HAP-1 (cell line): ENCODE results near the gene HIGD1C.
"Not testable (repeated sequence)": the region's sequence is repeated elsewhere in the genome, so short reads cannot be mapped to it uniquely, and the experiment has no call there.

Source experiments
- DNase-seq, 2 experiments: peaks; one replicate each; pipeline ENCODE4 v3.0.0-alpha.2; 2016 to 2020; ENCODE audit warnings: low spot score in 2 of 2
- H3K27me3 ChIP-seq: fragments of 250-450 bp; sonication (Bioruptor Pico); 2 replicates; pipeline ENCODE4 v1.5.1; 2020; ENCODE audit warnings: low read depth, mild to moderate bottlenecking, moderate library complexity
- H3K36me3 ChIP-seq: fragments of 250-450 bp; sonication (Bioruptor Pico); replicated peaks from 2 replicates; pipeline ENCODE4 v1.5.1; 2020; ENCODE audit warnings: mild to moderate bottlenecking
- H3K4me1 ChIP-seq: fragments of 250-450 bp; sonication (Bioruptor Pico); 2 replicates; pipeline ENCODE4 v1.5.1; 2020; ENCODE audit warnings: mild to moderate bottlenecking
- H3K4me3 ChIP-seq: fragments of 250-450 bp; sonication (Bioruptor Pico); 2 replicates; pipeline ENCODE4 v1.5.1; 2020; ENCODE audit warnings: mild to moderate bottlenecking, moderate library complexity
- H3K9me3 ChIP-seq: fragments of 250-450 bp; sonication (Bioruptor Pico); 2 replicates; pipeline ENCODE4 v1.5.1; 2020; ENCODE audit warnings: mild to moderate bottlenecking, moderate library complexity
- in situ Hi-C: fragments of 300-500 bp; cut with MboI; formaldehyde crosslinking; loops from 3 replicates; pipeline ENCODE4 v1.14.3; 2020; ENCODE audit warnings: low sequenced_read_pairs, inconsistent platforms, mixed read lengths

The HIGD1C gene

GRCh38 chr12:50952510-50952909 lies at the start of gene HIGD1C:
HIGD1C (plus strand) TSS chr12:50952544; CDS start chr12:50953999, 1,455 bp downstream.
- no peak for DNase-seq
- in situ Hi-C loops: no loop called here
- H3K4me1 ChIP-seq: no peaks in the 10 kb centered on the region

GRCh38 chr12:50908479-50908878 lies 43.9 kb upstream of the HIGD1C start:
- H3K36me3 ChIP-seq, DNase-seq, in situ Hi-C loops, H3K4me1 ChIP-seq, H3K27me3 ChIP-seq, H3K4me3 ChIP-seq: not testable (repeated sequence)
- peaks cover 22% of the 10 kb centered on the region for H3K9me3 ChIP-seq

More at GRCh38 chr12:50952510-50952909, at the start of gene HIGD1C:
- H3K27me3 ChIP-seq: no peaks in the 10 kb centered on the region
- H3K36me3 ChIP-seq: no peaks in the 10 kb centered on the region
- H3K9me3 ChIP-seq: 0 out of 2 replicates have a peak, but pooled peaks cover 3% of the 10 kb centered on the region
- no peak within 1 kb of the TSS for H3K4me3 ChIP-seq

- H3K4me1 ChIP-seq, H3K36me3 ChIP-seq, H3K27me3 ChIP-seq, H3K4me3 ChIP-seq, in situ Hi-C loops, DNase-seq: not testable (repeated sequence)
- H3K9me3 ChIP-seq: peaks cover 28% of the 10 kb centered on the region
These were observed 40.0 kb upstream of the HIGD1C start for GRCh38 chr12:50912361-50912760.

GRCh38 chr12:50913224-50913623 lies 39.1 kb upstream of the HIGD1C start:
- Histone ChIP-seq H3K36me3 (no peaks in the 10 kb centered on the region), H3K9me3 (peaks cover 31% of the 10 kb centered on the region), H3K4me3 (no peak overlapping the region), H3K4me1 (no peaks in the 10 kb centered on the region), H3K27me3 (no peaks in the 10 kb centered on the region)
- in situ Hi-C loops: no loop called here
- DNase-seq: no peak

GRCh38 chr12:50914872-50915484 lies 37.4 kb upstream of the HIGD1C start:
- no peaks in the 10 kb centered on the region for H3K36me3 ChIP-seq
- in situ Hi-C loops: no loop called here
- no peaks in the 10 kb centered on the region for H3K27me3 ChIP-seq
- no peak for DNase-seq
- H3K4me1 ChIP-seq: peaks cover 3% of the 10 kb centered on the region
- peaks cover 31% of the 10 kb centered on the region for H3K9me3 ChIP-seq
- H3K4me3 ChIP-seq: no peak overlapping the region

GRCh38 chr12:50916292-50916691 lies 36.1 kb upstream of the HIGD1C start:
- no peak for DNase-seq
- Histone ChIP-seq H3K27me3 (no peaks in the 10 kb centered on the region), H3K9me3 (peaks cover 27% of the 10 kb centered on the region), H3K4me1 (peaks cover 16% of the 10 kb centered on the region), H3K36me3 (no peaks in the 10 kb centered on the region), H3K4me3 (no peak overlapping the region)
- in situ Hi-C loops: no loop called here

GRCh38 chr12:50918584-50919316 lies 33.6 kb upstream of the HIGD1C start:
- in situ Hi-C loops: no loop called here
- Histone ChIP-seq H3K4me3 (no peak overlapping the region), H3K27me3 (no peaks in the 10 kb centered on the region), H3K9me3 (peaks cover 6% of the 10 kb centered on the region), H3K4me1 (peaks cover 36% of the 10 kb centered on the region), H3K36me3 (no peaks in the 10 kb centered on the region)
- DNase-seq: no peak

GRCh38 chr12:50922820-50923219 lies 29.5 kb upstream of the HIGD1C start:
- Histone ChIP-seq H3K27me3 (no peaks in the 10 kb centered on the region), H3K4me3 (no peak overlapping the region), H3K4me1 (peaks cover 51% of the 10 kb centered on the region), H3K36me3 (no peaks in the 10 kb centered on the region), H3K9me3 (no peaks in the 10 kb centered on the region)
- in situ Hi-C loops: no loop called here
- no peak for DNase-seq

- H3K9me3 ChIP-seq: no peaks in the 10 kb centered on the region
- H3K4me3 ChIP-seq: no peak overlapping the region
- H3K27me3 ChIP-seq: no peaks in the 10 kb centered on the region
- no peaks in the 10 kb centered on the region for H3K36me3 ChIP-seq
- peak in 1 of 2 experiments; percentile 53 for DNase-seq
- H3K4me1 ChIP-seq: peaks cover 57% of the 10 kb centered on the region
- in situ Hi-C loops: no loop called here
These were observed 28.8 kb upstream of the HIGD1C start for GRCh38 chr12:50923361-50924130.

GRCh38 chr12:50924131-50924438 lies 28.3 kb upstream of the HIGD1C start:
- peak overlapping the region; percentile 6; the same call in 1 of the 2 replicates for H3K4me3 ChIP-seq
- in situ Hi-C loops: no loop called here
- H3K9me3 ChIP-seq: no peaks in the 10 kb centered on the region
- H3K36me3 ChIP-seq: no peaks in the 10 kb centered on the region
- H3K27me3 ChIP-seq: no peaks in the 10 kb centered on the region
- peak; percentile 55 to 96 for DNase-seq
- H3K4me1 ChIP-seq: peaks cover 59% of the 10 kb centered on the region

- Histone ChIP-seq H3K9me3 (no peaks in the 10 kb centered on the region), H3K27me3 (no peaks in the 10 kb centered on the region), H3K4me1 (peaks cover 59% of the 10 kb centered on the region), H3K36me3 (no peaks in the 10 kb centered on the region), H3K4me3 (peak overlapping the region; percentile 36)
- DNase-seq: peak; percentile 75 to 87
- in situ Hi-C loops: no loop called here
These were observed 27.7 kb upstream of the HIGD1C start for GRCh38 chr12:50924439-50925341.

GRCh38 chr12:50925342-50925651 lies 27.0 kb upstream of the HIGD1C start:
- peaks cover 53% of the 10 kb centered on the region for H3K4me1 ChIP-seq
- peak overlapping the region; percentile 36 for H3K4me3 ChIP-seq

GRCh38 chr12:50925920-50926319 lies 26.4 kb upstream of the HIGD1C start:
- peak overlapping the region; percentile 36 for H3K4me3 ChIP-seq
- in situ Hi-C loops: no loop called here
- no peak for DNase-seq

More at GRCh38 chr12:50925342-50925651, 27.0 kb upstream of the HIGD1C start:
- Histone ChIP-seq H3K9me3 (no peaks in the 10 kb centered on the region), H3K36me3 (no peaks in the 10 kb centered on the region), H3K27me3 (no peaks in the 10 kb centered on the region)
- DNase-seq: peak; percentile 9 to 32
- in situ Hi-C loops: no loop called here

More at GRCh38 chr12:50925920-50926319, 26.4 kb upstream of the HIGD1C start:
- H3K9me3 ChIP-seq: no peaks in the 10 kb centered on the region
- H3K27me3 ChIP-seq: no peaks in the 10 kb centered on the region
- no peaks in the 10 kb centered on the region for H3K36me3 ChIP-seq
- H3K4me1 ChIP-seq: peaks cover 46% of the 10 kb centered on the region
